K562 (cell line): Measurements from ENCODE around the gene BAIAP2. TPM values are rescaled to one million over a fixed set of nuclear protein-coding genes. Genes with fewer than 3 reads are reported as not detected.
A peak's percentile ranks its signal among the peaks of the same experiment; 100 is the strongest.

Experiments
- ARID1B ChIP-seq: fragments of 450-650 bp; IDR thresholded peaks from 2 replicates; pipeline ENCODE4 v1.6.1; 2016; ENCODE audit warnings: antibody characterized with exemption, mild to moderate bottlenecking, inconsistent platforms
- CCNT2 ChIP-seq: IDR thresholded peaks from 2 replicates; pipeline ENCODE4 v1.6.1; 2011; ENCODE audit warnings: borderline replicate concordance, low read depth, mild to moderate bottlenecking, moderate library complexity, mixed read lengths, low read length; ENCODE audit not compliant: insufficient read length; ENCODE audit errors: extremely low read depth
- CHD1 ChIP-seq: fragments of 200-600 bp; sonication (generic); IDR thresholded peaks from one replicate; pipeline ENCODE4 v1.6.1; 2012; ENCODE audit warnings: mild to moderate bottlenecking, moderate library complexity, low read length, inconsistent platforms
- ELK1 ChIP-seq: sonication (generic); formaldehyde crosslinking; IDR thresholded peaks from 2 replicates; pipeline ENCODE4 v1.8.1; 2022; ENCODE audit warnings: missing genetic modification reagents
- HNRNPLL ChIP-seq: fragments of 200-400 bp; formaldehyde crosslinking; IDR thresholded peaks from 2 replicates; pipeline ENCODE4 v1.6.1; 2017; ENCODE audit warnings: low read length, low read depth, mild to moderate bottlenecking; ENCODE audit not compliant: poor library complexity, severe bottlenecking
- LARP7 ChIP-seq: fragments of 450-650 bp; IDR thresholded peaks from 2 replicates; pipeline ENCODE4 v1.6.1; 2016
- RCOR1 ChIP-seq, 2 experiments: IDR thresholded peaks; 2 replicates each; pipeline ENCODE4 v1.6.1; 2012; ENCODE audit warnings: low read depth in 2 of 2, low read length in 2 of 2, borderline replicate concordance in 1 of 2, improper control_type of control experiment in 1 of 2
- RUNX1 ChIP-seq: sonication (generic); IDR thresholded peaks from 2 replicates; pipeline ENCODE4 v1.6.1; 2016; ENCODE audit warnings: antibody characterized with exemption, low read depth
- SIX5 ChIP-seq, 2 experiments: IDR thresholded peaks; 2 replicates each; pipeline ENCODE4 v1.6.1; 2011; ENCODE audit warnings: low read length in 2 of 2, borderline replicate concordance in 1 of 2, low read depth in 1 of 2, mild to moderate bottlenecking in 1 of 2, moderate library complexity in 1 of 2; ENCODE audit not compliant: insufficient read depth in 1 of 2
- ZBTB1 ChIP-seq: sonication (generic); formaldehyde crosslinking; IDR thresholded peaks from 2 replicates; pipeline ENCODE4 v1.8.1; 2023; ENCODE audit warnings: missing genetic modification reagents, low read depth, mild to moderate bottlenecking, borderline replicate concordance
- ZBTB26 ChIP-seq: fragments of 450-650 bp; formaldehyde crosslinking; IDR thresholded peaks from 2 replicates; pipeline ENCODE4 v1.4.0; 2022; ENCODE audit warnings: missing genetic modification characterization
- ZNF165 ChIP-seq: fragments of 250-450 bp; sonication (Bioruptor Pico); IDR thresholded peaks from 2 replicates; pipeline ENCODE4 v1.4.0; 2020; ENCODE audit warnings: borderline replicate concordance
- ZNF785 ChIP-seq: fragments of 250-450 bp; sonication (Bioruptor Pico); IDR thresholded peaks from 2 replicates; pipeline ENCODE4 v1.4.0; 2020; ENCODE audit warnings: mild to moderate bottlenecking
- polyA plus RNA-seq, 8 experiments: library from polyadenylated mRNA; depleted of rRNA in 4 of 8; stranded (reverse) in 5 of 8; unstranded in 3 of 8; fragments of >200 nt; fragmentation: Nextera tagmentation in 2 of 8; fragmentation: Illumina TruSeq in 1 of 8; extraction: Ambion mirVana in 2 of 8; extraction: Trizol in 1 of 8; gene quantifications; 2 replicates each; pipeline versions ENCODE4 v1.2.1 to v1.2.3, GENCODE V29; 2011 to 2014; ENCODE audit warnings: inconsistent platforms in 1 of 8, missing spikeins in 1 of 8
- total RNA-seq, 7 experiments: library from RNA; depleted of rRNA in 6 of 7; stranded (reverse); fragments of >200 nt in 6 of 7; fragmentation: Illumina TruSeq in 2 of 7; extraction: Trizol in 2 of 7; gene quantifications; 2 replicates each; pipeline versions ENCODE4 v1.2.1 to v1.2.3, GENCODE V29; 2011 to 2021; ENCODE audit warnings: low replicate concordance in 1 of 7
- TF ChIP-seq, protein P1 (sequence below): fragments of 450-650 bp; formaldehyde crosslinking; IDR thresholded peaks from 2 replicates; pipeline ENCODE4 v1.4.0; 2020; ENCODE audit warnings: mild to moderate bottlenecking
- TF ChIP-seq, protein P2 (sequence below), 2 experiments: IDR thresholded peaks; 2 replicates each; pipeline ENCODE4 v1.6.1; 2012; ENCODE audit warnings: improper control_type of control experiment in 2 of 2, low read depth in 2 of 2, low read length in 2 of 2, borderline replicate concordance in 1 of 2
- TF ChIP-seq, protein P3 (sequence below): IDR thresholded peaks from 2 replicates; pipeline ENCODE4 v1.6.1; 2011; ENCODE audit warnings: borderline replicate concordance, low read depth, mild to moderate bottlenecking, moderate library complexity, low read length; ENCODE audit not compliant: insufficient read depth, poor library complexity, severe bottlenecking

The BAIAP2 gene
- total and polyA plus RNA-seq, 9 of the 15 experiments (the other 6 are each of a cell fraction or from before 2014, with no cell fraction given) = 2.3 to 51.6 (median 18.4) TPM

DNA sequence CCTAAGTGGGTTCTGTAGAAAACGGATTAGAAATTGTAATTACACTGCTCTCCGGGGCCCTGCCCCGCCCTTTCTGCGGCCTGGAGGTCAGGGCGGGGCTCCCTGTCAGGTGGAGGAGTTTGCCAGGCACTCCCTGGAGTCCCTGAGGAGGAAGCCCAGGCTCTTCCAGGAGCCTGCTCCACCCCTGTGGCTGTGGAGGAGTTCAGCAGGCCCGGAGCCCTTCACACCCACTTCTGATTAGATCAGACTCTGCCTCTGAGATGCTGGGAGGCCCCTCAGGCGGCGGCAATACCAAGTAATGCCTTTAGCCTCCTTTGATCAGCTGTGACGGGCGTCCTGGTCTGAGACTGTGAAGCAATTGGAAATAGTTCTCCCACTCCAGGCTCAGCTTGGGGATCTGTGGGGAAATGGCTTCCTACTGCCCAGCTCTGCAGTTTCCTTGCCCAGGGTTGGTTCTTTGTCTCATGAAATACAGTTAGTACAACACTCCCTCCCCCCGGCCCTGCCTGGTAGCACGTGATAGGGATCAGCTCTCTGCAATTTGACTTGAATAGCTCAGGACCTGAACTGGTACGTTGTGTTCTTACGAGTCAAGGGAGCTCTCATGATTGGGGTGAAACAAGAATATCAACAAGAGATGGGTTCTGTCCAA is 22.3 kb downstream of the BAIAP2 start (continued):
- TF ChIP-seq ELK1 (CRISPR knock-in tag) (no peak), RUNX1 (no peak), CCNT2 (peak; percentile 64), SIX5 (IDR thresholded peaks at IDR 0.05; ENCODE audit: borderline replicate concordance in 1 of 2, insufficient read depth in 1 of 2, low read depth in 1 of 2, low read length in 2 of 2) (no peak), ZNF165 (CRISPR knock-in tag) (no peak), HNRNPLL (no peak), ARID1B (peak; percentile 59), ZNF785 (CRISPR knock-in tag) (no peak), RCOR1 (IDR thresholded peaks at IDR 0.05; ENCODE audit: borderline replicate concordance in 1 of 2, low read depth in 2 of 2, low read length in 2 of 2) (peak in 1 of 2 experiments; percentile 81; a peak in 2 of 4 replicates), LARP7 (no peak), CHD1 (no peak), ZBTB1 (no peak), ZBTB26 (no peak)
- TF ChIP-seq, protein P1, sequence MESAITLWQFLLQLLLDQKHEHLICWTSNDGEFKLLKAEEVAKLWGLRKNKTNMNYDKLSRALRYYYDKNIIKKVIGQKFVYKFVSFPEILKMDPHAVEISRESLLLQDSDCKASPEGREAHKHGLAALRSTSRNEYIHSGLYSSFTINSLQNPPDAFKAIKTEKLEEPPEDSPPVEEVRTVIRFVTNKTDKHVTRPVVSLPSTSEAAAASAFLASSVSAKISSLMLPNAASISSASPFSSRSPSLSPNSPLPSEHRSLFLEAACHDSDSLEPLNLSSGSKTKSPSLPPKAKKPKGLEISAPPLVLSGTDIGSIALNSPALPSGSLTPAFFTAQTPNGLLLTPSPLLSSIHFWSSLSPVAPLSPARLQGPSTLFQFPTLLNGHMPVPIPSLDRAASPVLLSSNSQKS (CRISPR knock-in tag) = no peak
- TF ChIP-seq, protein P2, sequence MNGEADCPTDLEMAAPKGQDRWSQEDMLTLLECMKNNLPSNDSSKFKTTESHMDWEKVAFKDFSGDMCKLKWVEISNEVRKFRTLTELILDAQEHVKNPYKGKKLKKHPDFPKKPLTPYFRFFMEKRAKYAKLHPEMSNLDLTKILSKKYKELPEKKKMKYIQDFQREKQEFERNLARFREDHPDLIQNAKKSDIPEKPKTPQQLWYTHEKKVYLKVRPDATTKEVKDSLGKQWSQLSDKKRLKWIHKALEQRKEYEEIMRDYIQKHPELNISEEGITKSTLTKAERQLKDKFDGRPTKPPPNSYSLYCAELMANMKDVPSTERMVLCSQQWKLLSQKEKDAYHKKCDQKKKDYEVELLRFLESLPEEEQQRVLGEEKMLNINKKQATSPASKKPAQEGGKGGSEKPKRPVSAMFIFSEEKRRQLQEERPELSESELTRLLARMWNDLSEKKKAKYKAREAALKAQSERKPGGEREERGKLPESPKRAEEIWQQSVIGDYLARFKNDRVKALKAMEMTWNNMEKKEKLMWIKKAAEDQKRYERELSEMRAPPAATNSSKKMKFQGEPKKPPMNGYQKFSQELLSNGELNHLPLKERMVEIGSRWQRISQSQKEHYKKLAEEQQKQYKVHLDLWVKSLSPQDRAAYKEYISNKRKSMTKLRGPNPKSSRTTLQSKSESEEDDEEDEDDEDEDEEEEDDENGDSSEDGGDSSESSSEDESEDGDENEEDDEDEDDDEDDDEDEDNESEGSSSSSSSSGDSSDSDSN (IDR thresholded peaks at IDR 0.05; ENCODE audit: borderline replicate concordance in 1 of 2, low read depth in 2 of 2, low read length in 2 of 2) = peak in 1 of 2 experiments; percentile 87; a peak in 2 of 4 replicates
- TF ChIP-seq, protein P3, sequence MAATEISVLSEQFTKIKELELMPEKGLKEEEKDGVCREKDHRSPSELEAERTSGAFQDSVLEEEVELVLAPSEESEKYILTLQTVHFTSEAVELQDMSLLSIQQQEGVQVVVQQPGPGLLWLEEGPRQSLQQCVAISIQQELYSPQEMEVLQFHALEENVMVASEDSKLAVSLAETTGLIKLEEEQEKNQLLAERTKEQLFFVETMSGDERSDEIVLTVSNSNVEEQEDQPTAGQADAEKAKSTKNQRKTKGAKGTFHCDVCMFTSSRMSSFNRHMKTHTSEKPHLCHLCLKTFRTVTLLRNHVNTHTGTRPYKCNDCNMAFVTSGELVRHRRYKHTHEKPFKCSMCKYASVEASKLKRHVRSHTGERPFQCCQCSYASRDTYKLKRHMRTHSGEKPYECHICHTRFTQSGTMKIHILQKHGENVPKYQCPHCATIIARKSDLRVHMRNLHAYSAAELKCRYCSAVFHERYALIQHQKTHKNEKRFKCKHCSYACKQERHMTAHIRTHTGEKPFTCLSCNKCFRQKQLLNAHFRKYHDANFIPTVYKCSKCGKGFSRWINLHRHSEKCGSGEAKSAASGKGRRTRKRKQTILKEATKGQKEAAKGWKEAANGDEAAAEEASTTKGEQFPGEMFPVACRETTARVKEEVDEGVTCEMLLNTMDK = no peak
